HepG2 (cell line): ENCODE measurements around the gene CD207. TPM values are rescaled to one million over a fixed set of nuclear protein-coding genes. Genes with fewer than 3 reads are reported as not detected.

Experiments
- BHLHE40 ChIP-seq: IDR thresholded peaks from 2 replicates; pipeline ENCODE4 v1.6.1; 2011; ENCODE audit warnings: low read length, improper control_type of control experiment
- CBFB ChIP-seq: sonication (generic); formaldehyde crosslinking; IDR thresholded peaks from 2 replicates; pipeline ENCODE4 v1.4.0; 2020; ENCODE audit warnings: missing genetic modification reagents
- CBX1 ChIP-seq: IDR thresholded peaks from one replicate; pipeline ENCODE4 v1.6.1; 2016; ENCODE audit warnings: antibody characterized with exemption, low read depth
- DMAP1 ChIP-seq: IDR thresholded peaks from 2 replicates; pipeline ENCODE4 v1.6.1; 2016
- ELF3 ChIP-seq: IDR thresholded peaks from 2 replicates; pipeline ENCODE4 v1.6.1; 2016; ENCODE audit warnings: missing genetic modification reagents, missing compliant biosample characterization
- ETV5 ChIP-seq: IDR thresholded peaks from 2 replicates; pipeline ENCODE4 v1.6.1; 2018; ENCODE audit warnings: missing biosample characterization, missing genetic modification reagents, inconsistent platforms, borderline replicate concordance
- FLYWCH1 ChIP-seq: sonication (generic); formaldehyde crosslinking; IDR thresholded peaks from 2 replicates; pipeline ENCODE4 v1.8.1; 2023; ENCODE audit warnings: mild to moderate bottlenecking, missing genetic modification reagents
- FOXJ3 ChIP-seq: sonication (generic); formaldehyde crosslinking; IDR thresholded peaks from 2 replicates; pipeline ENCODE4 v1.4.0; 2020; ENCODE audit warnings: missing genetic modification reagents, mild to moderate bottlenecking, borderline replicate concordance
- HMG20A ChIP-seq: IDR thresholded peaks from 2 replicates; pipeline ENCODE4 v1.6.1; 2016; ENCODE audit warnings: borderline replicate concordance
- JDP2 ChIP-seq: sonication (generic); formaldehyde crosslinking; IDR thresholded peaks from 2 replicates; pipeline ENCODE4 v1.8.1; 2022; ENCODE audit warnings: missing genetic modification reagents, borderline replicate concordance
- KAT7 ChIP-seq: IDR thresholded peaks from 2 replicates; pipeline ENCODE4 v1.6.1; 2018; ENCODE audit warnings: borderline replicate concordance, missing compliant biosample characterization
- KAT8 ChIP-seq: IDR thresholded peaks from 2 replicates; pipeline ENCODE4 v1.6.1; 2016; ENCODE audit warnings: missing genetic modification reagents, missing compliant biosample characterization
- MAX ChIP-seq: IDR thresholded peaks from 2 replicates; pipeline ENCODE4 v1.6.1; 2012; ENCODE audit warnings: inconsistent platforms
- MED1 ChIP-seq: sonication (generic); formaldehyde crosslinking; IDR thresholded peaks from 2 replicates; pipeline ENCODE4 v1.4.0; 2020; ENCODE audit warnings: missing genetic modification reagents
- MZF1 ChIP-seq: sonication (generic); formaldehyde crosslinking; IDR thresholded peaks from 2 replicates; pipeline ENCODE4 v1.8.1; 2023; ENCODE audit warnings: mild to moderate bottlenecking, missing genetic modification reagents, borderline replicate concordance
- NCOA5 ChIP-seq: sonication (generic); formaldehyde crosslinking; IDR thresholded peaks from 2 replicates; pipeline ENCODE4 v1.4.0; 2020; ENCODE audit warnings: missing genetic modification reagents
- RFX5 ChIP-seq: IDR thresholded peaks from 2 replicates; pipeline ENCODE4 v1.6.1; 2011; ENCODE audit warnings: low read depth, low read length, improper control_type of control experiment
- SETDB1 ChIP-seq: sonication (generic); formaldehyde crosslinking; IDR thresholded peaks from 2 replicates; pipeline ENCODE4 v1.5.1; 2020; ENCODE audit warnings: missing genetic modification reagents, mild to moderate bottlenecking, borderline replicate concordance
- SIX1 ChIP-seq: sonication (generic); formaldehyde crosslinking; IDR thresholded peaks from 2 replicates; pipeline ENCODE4 v1.4.0; 2020; ENCODE audit warnings: missing genetic modification reagents, borderline replicate concordance
- SMAD1 ChIP-seq: sonication (generic); formaldehyde crosslinking; IDR thresholded peaks from 2 replicates; pipeline ENCODE4 v1.4.0; 2020; ENCODE audit warnings: missing genetic modification reagents, low read depth, mild to moderate bottlenecking, borderline replicate concordance
- SOX13 ChIP-seq, 3 experiments: fragments of 450-650 bp in 1 of 3; sonication (generic) in 1 of 3; formaldehyde crosslinking in 1 of 3; IDR thresholded peaks in 2 of 3; conservative IDR thresholded peaks in 1 of 3; 2 replicates each; pipeline versions ENCODE4 v1.5.0 to v1.6.1; 2016 to 2020; ENCODE audit warnings: antibody characterized with exemption in 1 of 3, mild to moderate bottlenecking in 1 of 3, missing compliant biosample characterization in 1 of 3, missing genetic modification reagents in 1 of 3, moderate library complexity in 1 of 3
- SRY ChIP-seq: sonication (generic); formaldehyde crosslinking; IDR thresholded peaks from 2 replicates; pipeline ENCODE4 v1.8.0; 2022; ENCODE audit warnings: mild to moderate bottlenecking, missing genetic modification reagents
- THAP7 ChIP-seq: sonication (generic); formaldehyde crosslinking; IDR thresholded peaks from 2 replicates; pipeline ENCODE4 v1.8.1; 2023; ENCODE audit warnings: mild to moderate bottlenecking, missing genetic modification reagents
- ZBTB3 ChIP-seq: sonication (generic); formaldehyde crosslinking; IDR thresholded peaks from 2 replicates; pipeline ENCODE4 v1.4.0; 2020; ENCODE audit warnings: low read depth, mild to moderate bottlenecking, moderate library complexity, missing genetic modification reagents, borderline replicate concordance
- ZBTB43 ChIP-seq: sonication (generic); formaldehyde crosslinking; conservative IDR thresholded peaks from 2 replicates; pipeline ENCODE4 v1.4.0; 2020; ENCODE audit warnings: missing genetic modification reagents
- ZC3H13 ChIP-seq: sonication (generic); formaldehyde crosslinking; IDR thresholded peaks from 2 replicates; pipeline ENCODE4 v1.8.1; 2023; ENCODE audit warnings: mild to moderate bottlenecking, missing genetic modification reagents, moderate library complexity
- ZNF224 ChIP-seq: sonication (generic); formaldehyde crosslinking; IDR thresholded peaks from 2 replicates; pipeline ENCODE4 v1.5.0; 2020; ENCODE audit warnings: mild to moderate bottlenecking, missing genetic modification reagents
- ZNF282 ChIP-seq: fragments of 450-650 bp; IDR thresholded peaks from 2 replicates; pipeline ENCODE4 v1.6.1; 2018; ENCODE audit not compliant: partially characterized antibody
- ZNF496 ChIP-seq: sonication (generic); formaldehyde crosslinking; IDR thresholded peaks from 2 replicates; pipeline ENCODE4 v1.8.1; 2023; ENCODE audit warnings: mild to moderate bottlenecking, moderate library complexity, missing genetic modification reagents; ENCODE audit not compliant: insufficient replicate concordance
- ZNF792 ChIP-seq: IDR thresholded peaks from 2 replicates; pipeline ENCODE4 v1.6.1; 2016
- ZNF883 ChIP-seq: sonication (generic); formaldehyde crosslinking; IDR thresholded peaks from 2 replicates; pipeline ENCODE4 v1.5.1; 2020; ENCODE audit warnings: mild to moderate bottlenecking, missing genetic modification reagents; ENCODE audit errors: not compliant biosample characterization
- polyA plus RNA-seq, 8 experiments: library from polyadenylated mRNA; depleted of rRNA in 3 of 8; stranded (reverse) in 7 of 8; unstranded in 1 of 8; fragments of >200 nt; fragmentation: Illumina TruSeq in 4 of 8; extraction: Trizol in 4 of 8; gene quantifications; 2 replicates each; pipeline versions ENCODE4 v1.2.1 to v1.2.3, GENCODE V29; 2011 to 2016; ENCODE audit warnings: low read depth in 4 of 8, missing spikeins in 1 of 8, mixed read lengths in 1 of 8; ENCODE audit not compliant: insufficient read depth in 1 of 8
- total RNA-seq, 5 experiments: library from RNA; depleted of rRNA; stranded (reverse); fragments of >200 nt; fragmentation: Illumina TruSeq; extraction: Trizol; gene quantifications; 2 replicates each; pipeline ENCODE4 v1.2.3, GENCODE V29; 2016; ENCODE audit warnings: low read depth in 1 of 5

The CD207 gene
- total and polyA plus RNA-seq, 2 of the 13 experiments (the other 11 are each of a cell fraction or from before 2014, with no cell fraction given): 0.09 to 0.15 TPM

GRCh38 chr2:70861777-70862625 is 26.4 kb upstream of the CD207 start (continued):
- no peak for TF ChIP-seq ZBTB3
- TF ChIP-seq SIX1 (CRISPR knock-in tag): 0 out of 2 replicates have a peak, but pooled peaks have one; percentile 44
- TF ChIP-seq ZNF792 (CRISPR knock-in tag): no peak
- TF ChIP-seq JDP2 (CRISPR knock-in tag): no peak
- TF ChIP-seq MAX: no peak
- TF ChIP-seq ZC3H13: no peak
- peak; percentile 40; the same call in 1 of the 2 replicates for TF ChIP-seq ELF3 (CRISPR knock-in tag)
- no peak for TF ChIP-seq SRY (CRISPR knock-in tag)
- no peak for TF ChIP-seq SETDB1
- no peak for TF ChIP-seq DMAP1
- TF ChIP-seq KAT7 (CRISPR knock-in tag): no peak
- no peak for TF ChIP-seq SOX13 (IDR thresholded peaks at IDR 0.05)
- 0 out of 4 replicates have a peak, but pooled peaks of 1 of the 2 experiments have one; percentile 22 for TF ChIP-seq SOX13 (CRISPR knock-in tag; conservative IDR thresholded peaks at IDR 0.05 in 1 of 2, IDR thresholded peaks at IDR 0.05 in 1 of 2)
- TF ChIP-seq BHLHE40: no peak
- TF ChIP-seq MZF1 (CRISPR knock-in tag): no peak
- TF ChIP-seq HMG20A (CRISPR knock-in tag): no peak
- TF ChIP-seq ETV5: no peak
- no peak for TF ChIP-seq RFX5
- TF ChIP-seq NCOA5: no peak
- peak; percentile 43; the same call in 1 of the 2 replicates for TF ChIP-seq MED1 (CRISPR knock-in tag)
- peak; percentile 35; the same call in 1 of the 2 replicates for TF ChIP-seq KAT8 (CRISPR knock-in tag)
- 0 out of 2 replicates have a peak, but pooled peaks have one; percentile 28 for TF ChIP-seq THAP7 (CRISPR knock-in tag)
- TF ChIP-seq ZNF282: no peak
- TF ChIP-seq FOXJ3 (CRISPR knock-in tag): peak; percentile 45; the same call in 1 of the 2 replicates
- peak; percentile 34 for TF ChIP-seq CBX1
- 0 out of 2 replicates have a peak, but pooled peaks have one; percentile 27 for TF ChIP-seq ZBTB43 (CRISPR knock-in tag)
- no peak for TF ChIP-seq ZNF224 (CRISPR knock-in tag)
- TF ChIP-seq FLYWCH1 (CRISPR knock-in tag): no peak
- no peak for TF ChIP-seq CBFB
- TF ChIP-seq SMAD1 (CRISPR knock-in tag): no peak
- no peak for TF ChIP-seq ZNF496
- TF ChIP-seq ZNF883 (CRISPR knock-in tag): peak; percentile 26
